Activated CD4-positive, alpha-beta T cell treated with anti-CD3 and anti-CD28 coated beads for 4 hours (primary cell): ENCODE results near the gene APOL6.
"Not testable (repeated sequence)": the region's sequence is repeated elsewhere in the genome, so short reads cannot be mapped to it uniquely, and the experiment has no call there.

Experiments
- DNase-seq, 2 donors: peaks; one replicate each; pipeline ENCODE4 v3.0.0-alpha.2; 2020

APOL6 gene

DNA sequence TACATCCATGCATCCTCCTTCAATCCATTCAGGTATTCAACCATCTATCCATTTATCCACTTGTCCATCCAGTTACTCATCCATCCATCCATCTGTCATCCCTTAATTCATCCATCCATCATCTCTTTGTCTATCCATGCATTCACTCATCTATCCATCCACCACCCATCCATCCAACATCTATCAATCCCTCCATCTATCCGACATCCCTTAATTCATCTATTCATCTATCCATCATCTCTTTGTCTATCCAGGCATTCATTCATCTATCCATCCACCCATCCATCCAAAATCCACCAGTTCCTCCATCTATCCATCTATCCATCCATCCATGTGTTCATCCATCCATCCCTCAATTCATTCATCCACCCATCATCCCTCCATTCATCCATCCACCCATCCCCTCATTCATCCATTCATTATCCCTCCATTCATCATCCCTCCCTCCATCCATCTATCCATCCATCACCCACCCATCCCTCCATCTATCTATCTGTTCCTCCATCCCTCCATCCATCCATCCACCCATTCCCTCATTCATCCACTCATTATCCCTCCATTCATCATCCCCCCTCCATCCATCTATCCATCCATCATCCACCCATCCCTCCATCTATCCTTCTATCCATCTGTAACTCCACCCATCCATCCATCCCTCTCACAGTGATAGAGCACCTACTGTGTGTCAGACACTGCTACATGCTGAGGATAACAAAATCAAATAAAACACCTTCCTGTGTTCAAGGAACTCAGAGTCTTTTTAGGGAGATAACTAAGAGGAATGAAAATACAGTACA is 29.6 kb upstream of the APOL6 start:
- no peak for DNase-seq

DNA sequence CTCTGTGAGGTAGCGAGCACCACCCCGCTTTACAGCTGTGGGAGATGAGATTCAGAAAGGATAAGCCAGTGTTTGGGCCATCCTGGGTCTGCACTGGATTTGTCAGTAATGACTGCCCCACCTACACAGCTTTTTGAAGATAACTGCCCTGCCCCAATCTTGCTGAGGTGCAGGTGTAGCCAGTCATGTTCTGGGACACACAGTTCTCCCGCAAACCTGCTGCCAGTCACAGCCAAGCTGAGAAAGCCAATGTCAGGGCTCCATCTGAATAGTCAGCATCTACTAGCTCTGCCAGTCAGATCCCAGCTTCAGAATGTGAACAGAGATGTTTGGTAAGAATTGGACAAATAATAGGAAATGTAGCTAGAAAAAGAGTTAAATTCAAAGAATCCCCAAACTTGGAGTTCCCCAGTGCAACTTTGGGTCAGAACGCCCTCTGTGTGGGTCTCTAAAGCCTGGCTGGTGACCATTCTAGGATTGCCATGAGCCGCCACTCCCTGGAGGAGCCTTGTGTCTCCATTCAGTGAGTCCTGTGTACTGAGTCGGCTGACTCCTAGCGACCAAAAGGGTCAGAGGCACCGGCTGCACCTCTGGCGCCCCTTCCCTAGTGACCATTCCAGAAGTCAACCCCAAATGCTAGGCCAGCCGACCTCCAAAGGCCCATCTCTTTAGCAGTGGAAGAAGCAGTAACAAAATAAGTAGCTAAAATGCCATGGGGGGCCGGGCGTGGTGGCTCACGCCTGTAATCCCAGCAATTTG is 28.7 kb upstream of the APOL6 start:
- no peak for DNase-seq

DNA sequence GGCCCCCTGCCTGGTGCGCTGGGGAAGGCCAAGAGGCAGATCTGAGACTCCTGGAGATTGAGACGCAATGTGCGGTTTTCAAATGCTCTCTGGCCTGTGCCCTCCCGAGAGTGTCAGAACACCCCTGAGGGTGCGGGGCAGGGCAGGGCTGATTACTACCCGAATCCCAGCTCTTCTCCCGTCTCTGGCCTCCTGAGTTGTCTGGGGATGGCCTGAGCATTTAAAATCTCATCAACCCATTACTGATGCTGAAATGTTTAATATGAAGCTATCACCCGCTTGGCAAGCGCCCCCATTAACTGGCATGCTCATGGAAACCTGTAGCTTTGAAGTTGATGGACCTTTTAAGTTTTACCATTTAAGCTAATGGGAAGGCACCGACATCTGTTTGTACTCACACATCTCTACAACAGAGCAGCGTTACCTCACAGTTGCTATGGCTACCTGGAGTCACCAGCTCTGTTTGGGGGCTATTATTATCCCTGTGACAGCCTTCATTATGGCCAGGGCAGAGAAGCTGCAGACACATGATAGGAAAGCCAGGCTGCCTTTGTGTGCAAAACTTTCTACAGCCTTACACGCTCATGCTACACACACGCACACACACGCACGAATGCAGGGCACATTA is 27.5 kb upstream of the APOL6 start:
- no peak for DNase-seq

DNA sequence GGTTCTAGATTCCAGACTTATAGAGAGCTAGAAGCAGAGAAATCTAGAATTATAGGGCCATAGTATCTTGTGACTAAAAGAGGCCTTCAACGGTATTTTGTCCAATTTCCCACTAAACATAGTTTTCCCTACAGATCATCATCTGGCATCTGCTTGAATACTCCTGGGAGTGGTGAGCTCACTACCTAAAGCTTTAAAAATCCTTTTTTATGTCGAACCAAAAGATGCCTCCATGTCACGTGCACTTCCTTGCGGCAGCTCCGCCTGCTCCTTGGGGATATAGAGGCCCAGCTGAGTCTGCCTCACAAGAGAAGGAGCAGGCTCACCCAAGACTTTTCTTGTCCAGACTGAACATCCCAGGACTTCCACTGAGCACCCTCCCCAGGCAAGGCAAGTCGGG is 26.8 kb upstream of the APOL6 start:
- no peak for DNase-seq

DNA sequence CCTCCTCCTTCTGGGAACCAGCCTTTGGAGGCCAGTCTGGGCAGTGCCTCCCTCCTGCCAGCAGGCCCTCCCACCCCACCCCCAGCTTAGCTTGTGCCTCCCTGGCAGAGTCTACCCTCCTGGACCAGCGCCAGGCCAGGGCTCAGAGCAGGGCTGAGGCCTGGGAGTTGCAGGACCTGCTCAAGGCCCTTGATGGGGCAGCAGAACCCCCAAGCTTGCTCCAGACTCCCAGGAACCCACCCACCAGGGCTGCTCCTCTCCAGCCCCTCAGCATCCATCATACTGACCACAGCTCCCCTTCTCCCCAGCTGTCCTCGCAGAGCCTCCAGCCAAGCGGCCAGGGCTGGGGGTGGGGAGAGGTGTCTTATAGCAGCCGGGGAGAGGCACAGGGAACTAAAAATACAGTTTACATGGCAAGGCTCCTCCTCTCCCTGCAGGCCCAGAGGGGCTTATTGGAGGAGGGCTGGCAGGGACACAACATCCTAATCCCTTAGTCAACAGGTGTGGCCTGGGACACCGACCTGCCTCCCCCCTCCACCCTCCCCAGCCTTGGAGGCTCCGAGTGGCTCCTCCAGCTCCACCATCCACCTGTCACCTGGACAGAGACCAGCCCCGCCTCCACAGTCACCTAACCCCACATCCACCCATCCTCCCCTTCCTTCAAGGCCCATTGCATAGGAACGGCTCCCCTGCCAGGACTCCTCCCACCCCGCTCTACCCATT is 25.9 kb upstream of the APOL6 start:
- no peak for DNase-seq

DNA sequence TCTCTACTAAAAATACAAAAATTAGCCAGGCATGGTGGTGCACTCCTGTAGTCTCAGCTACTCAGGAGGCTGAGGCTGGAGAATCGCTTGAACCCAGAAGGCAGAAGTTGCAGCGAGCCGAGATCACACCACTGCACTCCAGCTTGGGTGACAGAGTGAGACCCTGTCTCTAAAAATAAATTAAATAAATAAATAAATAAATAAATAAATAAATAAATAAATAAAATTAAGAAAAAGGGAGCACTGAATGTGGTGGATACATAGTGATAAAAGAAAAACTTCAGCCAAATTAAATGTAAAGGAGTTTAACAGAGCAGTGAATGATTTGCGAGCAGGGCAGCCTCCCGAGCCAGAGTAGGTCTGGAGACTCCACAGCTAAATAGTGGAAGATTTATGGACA is 24.4 kb upstream of the APOL6 start:
- not testable (repeated sequence) for DNase-seq

DNA sequence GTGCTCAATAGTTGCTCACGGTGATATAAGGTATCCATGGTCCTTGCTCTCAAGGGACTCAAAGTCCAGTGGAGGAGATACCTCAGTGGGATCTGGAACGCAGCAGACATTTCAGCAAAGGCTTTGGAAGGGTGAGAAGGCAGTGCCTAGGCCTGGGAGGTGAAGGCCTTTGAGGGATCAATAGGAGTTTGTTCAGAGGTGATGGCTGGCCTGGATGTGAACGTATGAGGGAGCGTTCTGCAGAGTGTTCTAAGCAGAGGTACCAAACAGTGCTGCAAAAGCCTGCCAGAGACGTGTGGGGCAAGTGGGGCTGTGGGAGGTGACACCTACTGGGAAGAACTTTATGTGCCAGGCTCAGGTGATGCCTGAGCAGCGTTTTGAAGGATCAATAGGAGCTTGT is 23.7 kb upstream of the APOL6 start:
- no peak for DNase-seq

DNA sequence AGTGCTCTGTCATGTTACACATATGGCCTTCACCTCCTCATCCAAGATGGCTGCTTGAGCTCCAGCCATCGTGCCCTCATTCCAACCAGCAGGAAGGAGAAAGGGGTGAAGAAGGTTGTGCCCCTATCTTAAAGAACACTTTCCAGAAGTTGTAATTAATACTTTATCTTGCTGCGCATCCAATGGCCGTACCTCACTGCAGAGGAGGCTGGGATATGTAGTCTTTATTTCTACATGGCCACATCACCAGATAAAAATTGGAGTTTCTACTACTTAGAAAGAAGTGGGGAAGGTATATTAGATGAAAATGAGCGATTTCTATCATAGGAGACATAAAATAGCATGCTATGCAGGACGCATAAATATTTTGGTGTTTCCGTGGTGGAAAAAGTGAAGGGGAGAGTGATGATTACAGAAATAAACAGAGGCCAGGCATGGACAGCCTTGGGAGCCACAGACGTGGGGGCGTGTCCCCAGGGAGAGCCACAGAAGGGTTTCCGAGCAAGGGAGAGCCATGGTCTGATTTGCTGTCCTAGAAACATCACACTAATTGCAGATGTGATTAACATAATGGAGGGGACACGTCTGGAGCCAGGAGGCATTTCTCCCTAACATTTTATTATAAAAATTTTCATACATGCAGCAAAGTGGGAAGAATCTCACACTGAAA is 22.3 kb upstream of the APOL6 start:
- DNase-seq = no peak

DNA sequence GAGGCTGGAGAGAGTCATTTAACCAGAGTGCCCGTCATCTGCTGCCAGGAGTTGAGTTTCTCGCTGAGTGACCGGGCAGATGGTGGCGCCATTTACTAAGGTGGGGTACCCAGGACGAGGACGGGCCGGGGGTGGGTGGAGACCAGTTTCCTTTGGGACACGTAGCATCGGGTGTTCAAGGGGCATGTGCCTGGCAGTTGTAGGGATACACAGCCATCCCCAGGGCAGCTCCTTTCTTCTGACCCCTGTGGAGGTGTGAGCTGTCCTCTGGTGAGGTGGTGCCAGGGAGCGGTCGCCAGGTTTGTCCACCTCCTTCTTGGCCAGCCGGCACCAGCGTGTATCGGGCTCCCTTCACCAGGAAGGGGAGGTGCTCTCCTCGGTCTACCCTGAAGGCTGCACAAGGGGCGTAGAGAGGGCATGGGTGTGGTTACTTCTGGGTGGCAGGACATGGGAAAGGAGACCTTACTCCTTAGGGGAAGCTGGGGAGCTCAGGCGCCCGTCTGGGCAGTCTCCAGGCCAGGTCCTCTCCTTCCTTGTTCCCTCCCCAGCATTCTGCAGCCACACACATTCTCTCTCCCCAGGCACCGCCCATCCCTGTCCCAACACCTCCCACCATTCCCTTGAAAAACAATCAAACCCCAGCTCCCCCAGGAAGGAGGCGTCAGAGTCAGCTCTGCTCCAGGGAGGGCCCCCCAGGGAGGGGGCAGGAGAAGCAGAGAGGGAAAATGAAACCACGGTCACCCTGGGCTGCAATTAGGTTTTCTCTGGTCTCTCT is 20.8 kb upstream of the APOL6 start:
- peak; percentile 60 to 61 for DNase-seq

DNA sequence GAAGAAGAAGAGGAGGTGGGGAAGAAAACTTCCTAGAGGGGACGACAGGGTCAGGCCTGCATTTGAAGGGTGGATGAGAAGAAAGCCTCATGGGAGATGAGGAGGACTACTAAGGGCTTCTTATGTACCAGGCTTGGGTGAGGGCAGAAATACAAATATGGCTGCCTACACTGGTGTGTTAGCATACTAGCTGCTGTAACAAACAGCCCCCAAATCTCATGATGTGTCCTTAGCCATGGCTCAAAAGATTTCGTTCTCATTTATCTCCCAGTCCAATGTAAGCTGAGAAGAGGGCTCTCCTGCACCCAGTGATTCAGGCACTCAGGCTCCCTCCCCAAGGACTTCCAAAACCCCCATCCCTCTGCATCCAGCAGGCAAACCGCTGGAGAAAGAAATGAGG is 19.5 kb upstream of the APOL6 start:
- no peak for DNase-seq

DNA sequence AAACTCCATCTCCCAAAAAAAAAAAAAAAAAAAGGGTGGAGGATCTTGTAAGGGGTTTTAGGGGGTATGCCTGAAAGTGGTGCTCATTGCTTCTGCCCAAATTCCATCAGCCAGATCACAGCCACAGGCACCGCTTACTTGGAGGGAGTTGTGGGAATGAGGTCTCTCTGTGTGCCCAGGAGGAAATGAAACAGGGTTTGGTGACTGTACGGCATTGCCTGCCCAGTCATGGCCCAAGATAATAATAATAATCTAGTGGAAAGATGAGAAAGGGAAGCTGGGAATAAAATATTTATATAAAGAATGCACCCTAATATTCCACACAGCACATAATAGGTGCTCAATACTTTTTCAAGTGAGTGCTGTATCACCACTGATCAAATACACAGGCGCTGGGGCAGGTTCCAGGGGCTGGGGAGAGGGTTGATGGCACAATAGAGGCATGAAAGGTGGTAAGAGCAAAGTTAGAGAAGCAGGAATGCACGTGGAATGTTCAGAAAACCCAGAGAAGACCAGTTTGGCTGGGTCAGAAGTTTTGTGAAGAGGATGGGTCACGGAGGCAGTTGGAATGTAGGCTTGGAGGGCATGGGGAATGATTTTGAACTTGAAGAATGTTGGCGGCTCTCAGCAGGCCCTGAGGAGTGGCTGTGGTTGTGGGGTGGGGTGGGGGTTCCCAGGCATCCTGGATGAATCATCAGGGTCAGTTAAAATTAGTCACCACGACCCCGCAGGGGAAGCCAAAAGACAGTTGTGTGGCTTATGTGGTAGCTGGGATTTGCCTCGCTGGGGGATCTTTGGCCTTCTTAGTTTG is 18.6 kb upstream of the APOL6 start:
- peak; percentile 38 to 43 for DNase-seq

DNA sequence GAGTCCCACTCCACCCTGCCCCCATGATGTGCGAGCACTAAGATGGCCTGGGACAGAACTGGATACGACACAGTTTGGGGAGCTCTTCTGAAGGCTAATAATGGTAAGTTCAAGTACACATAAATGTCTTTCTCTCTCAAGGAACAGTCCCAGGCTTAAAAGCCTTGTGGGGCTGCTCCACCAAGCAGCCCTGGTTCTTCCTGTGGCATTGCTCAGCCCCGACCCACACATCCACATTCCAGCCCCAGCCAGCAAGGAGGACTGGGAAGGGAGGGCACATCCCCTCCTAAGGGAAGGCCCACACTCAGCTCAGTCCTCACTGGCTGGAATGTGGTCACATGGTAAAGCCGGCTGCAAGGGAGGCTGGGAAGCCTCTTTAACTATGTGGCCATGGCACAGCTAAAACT is 17.9 kb upstream of the APOL6 start:
- no peak for DNase-seq

DNA sequence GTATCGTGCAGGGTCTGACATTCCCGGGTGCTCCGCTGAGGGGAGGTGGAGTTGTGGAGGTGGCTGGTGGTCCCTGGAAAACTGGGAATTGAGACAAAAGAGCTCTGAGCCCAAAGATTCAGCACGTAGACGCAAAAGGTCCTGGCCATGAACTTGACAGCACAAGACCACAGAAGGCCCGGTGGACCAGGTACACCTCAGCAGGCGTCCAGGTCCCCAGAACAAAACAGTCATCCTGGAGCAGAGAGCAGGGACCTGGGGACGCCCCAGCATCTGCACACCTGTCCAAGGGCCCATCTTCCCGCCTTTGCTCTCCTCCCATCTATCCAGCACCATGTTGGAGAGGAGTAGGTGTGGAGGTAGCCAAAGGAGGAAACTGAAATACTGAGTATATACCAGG is 17.4 kb upstream of the APOL6 start:
- no peak for DNase-seq

DNA sequence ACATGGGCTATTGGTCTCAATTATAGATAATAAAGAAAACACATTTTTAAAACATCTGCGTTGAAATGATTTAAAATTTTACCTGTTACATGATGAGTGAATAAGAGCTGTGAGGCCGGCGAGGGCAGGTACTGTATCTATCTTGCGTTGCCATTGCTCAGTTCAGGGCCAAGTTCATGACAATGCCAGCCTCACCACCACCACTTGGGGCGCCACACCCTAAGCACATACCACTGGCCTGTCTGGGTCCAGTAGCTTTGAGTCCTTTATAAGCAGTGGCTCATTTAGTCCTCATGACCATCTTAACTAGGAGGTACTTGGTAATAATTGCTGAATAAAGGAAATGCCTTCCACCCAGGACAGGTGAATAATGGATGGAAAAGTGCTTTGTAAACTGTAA is 16.6 kb upstream of the APOL6 start:
- peak in 1 of 2 donors; percentile 9 for DNase-seq

DNA sequence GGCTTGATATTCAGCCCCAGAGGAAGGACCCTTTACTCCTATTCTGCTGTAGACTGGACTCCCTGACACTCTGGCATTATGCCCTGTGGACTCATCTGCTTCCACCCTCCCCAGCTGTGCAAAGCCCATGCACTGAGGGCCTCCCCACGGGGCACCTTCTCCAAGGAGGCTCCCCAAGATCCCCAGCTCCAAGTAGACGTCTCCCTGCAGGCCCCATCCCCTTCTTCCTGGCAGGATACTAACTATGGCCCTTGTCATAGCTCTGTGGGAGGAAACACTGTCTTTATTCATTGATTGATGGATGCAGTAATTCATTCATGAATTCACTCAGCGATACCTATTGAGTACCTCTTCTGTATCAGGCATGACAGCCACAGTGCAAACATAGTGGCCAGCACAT is 15.3 kb upstream of the APOL6 start:
- DNase-seq = no peak

DNA sequence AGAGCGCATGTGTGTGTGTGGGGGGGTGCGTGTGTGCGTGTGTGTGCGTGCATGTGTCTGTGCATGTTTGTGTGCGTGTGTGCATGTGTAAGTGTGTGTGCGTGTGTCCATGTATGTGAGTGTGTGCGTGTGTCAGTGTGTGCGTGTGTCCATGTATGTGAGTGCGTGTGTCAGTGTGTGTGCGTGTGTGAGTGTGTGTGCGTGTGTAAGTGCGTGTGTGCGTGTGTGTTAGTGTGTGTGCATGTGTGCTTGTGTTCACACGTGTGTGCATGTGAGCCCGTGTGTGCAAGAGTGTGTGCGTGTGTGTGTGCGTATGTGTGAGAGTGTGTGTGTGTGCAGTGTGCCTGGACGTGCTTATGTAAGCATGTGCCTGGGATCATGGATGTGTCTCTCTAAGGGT is 14.7 kb upstream of the APOL6 start:
- DNase-seq = no peak

DNA sequence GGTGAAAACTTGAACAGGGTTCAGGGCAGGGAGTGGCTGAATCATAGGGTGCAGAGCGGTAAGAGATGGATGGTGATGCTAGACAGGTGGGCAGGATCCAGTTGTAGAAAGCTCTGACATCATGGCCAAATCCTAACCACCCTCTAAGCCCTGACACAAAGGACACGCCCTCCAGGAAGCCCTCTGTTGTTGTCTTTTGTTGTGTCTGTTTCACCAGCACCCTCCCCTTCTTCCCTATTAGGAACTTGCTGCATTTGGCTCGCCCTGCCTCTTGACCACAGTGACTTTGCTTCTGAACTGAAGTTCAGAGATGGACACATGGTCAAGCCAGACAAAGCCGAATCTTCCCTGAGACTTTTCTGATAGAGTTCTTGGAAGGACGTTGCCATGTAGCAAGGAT is 14.2 kb upstream of the APOL6 start:
- DNase-seq = no peak

DNA sequence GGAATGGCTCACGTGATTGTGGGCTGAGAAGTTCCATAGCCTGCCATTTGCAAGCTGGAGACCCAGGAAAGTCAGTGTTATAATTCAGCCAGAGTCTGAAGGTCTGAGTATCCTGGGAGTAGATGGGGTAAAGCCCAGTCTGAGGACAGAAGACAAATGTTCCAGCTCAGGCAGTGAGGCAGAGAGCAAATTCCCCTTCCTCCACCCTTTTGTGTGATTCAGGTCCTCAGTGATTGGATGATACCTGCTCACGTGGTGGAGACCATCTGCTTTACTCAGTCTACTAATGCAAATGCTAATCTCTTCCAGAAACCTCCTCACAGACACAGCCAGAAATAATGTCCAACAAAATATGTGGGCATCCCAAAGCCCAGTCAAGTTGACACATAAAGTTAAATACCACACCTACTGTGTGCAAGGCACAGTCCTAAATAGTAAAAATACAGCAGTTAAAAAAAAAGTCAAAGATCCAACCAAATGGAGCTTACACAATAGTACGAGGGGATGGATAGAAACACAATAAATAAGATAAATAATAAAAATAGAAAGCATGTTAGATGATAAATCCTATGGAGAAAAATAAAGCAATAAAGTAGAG is 13.2 kb upstream of the APOL6 start:
- no peak for DNase-seq

DNA sequence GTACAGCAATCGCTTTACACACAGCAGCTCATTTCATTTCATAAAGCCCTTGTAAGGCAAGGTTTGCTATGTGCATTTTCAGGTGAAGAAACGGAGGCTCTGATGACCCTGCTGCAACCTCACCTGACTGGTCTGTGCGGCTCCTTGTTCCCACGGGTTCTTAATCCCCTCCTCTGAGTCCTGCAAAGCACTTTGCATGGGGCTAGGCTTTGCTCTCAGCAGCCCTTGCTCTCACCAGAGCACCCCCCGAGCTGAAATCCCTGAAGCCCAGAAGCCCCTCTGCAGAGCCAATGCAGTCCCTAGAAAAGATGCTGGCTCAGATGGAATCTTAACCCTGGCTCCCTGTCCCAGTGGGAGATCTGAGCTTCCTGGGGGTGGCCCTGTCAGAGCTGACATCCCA is 11.0 kb upstream of the APOL6 start:
- DNase-seq = no peak

DNA sequence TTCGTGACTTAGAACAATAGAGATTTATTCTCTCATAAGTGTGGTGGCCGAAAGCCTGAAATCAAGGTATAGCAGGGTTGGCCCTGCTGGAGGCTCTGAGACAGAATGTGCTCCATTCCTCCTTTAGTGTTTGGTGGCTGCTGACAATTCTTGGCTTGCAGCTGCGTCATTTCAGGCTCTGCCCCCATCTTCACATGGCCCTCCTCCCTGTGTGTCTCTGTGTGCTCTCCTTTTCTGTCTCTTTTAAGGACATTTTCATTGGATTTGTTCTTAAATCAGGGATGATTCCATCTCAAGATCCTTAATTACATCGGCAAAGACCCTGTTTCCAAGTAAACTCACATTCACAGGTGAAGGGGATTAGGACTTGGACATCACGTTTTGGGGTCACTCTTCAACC is 10.2 kb upstream of the APOL6 start:
- DNase-seq = no peak

DNA sequence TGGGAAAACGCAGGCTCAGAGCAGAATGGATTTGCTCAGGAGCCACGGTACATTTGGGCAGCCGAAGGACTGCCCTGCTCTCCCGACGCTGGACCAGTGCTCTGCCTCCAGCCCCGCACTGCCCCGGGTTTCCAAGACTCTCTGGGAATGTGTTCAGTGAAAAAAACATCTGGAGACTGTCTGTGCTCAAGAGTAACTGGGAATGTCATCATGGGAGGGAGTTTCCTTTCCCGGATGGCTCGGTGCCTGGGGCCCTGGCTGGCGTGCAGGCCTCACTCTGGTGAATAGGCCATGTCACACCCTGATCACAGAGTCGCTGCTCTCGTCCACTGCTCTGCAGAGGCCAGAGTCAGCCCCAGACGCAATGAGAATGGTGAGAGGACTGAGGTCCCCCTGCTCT is 9.8 kb upstream of the APOL6 start:
- no peak for DNase-seq
